Choroid plexus epithelial cell (primary cell): ENCODE measurements around the gene AP1G1.
A peak's percentile ranks its signal among the peaks of the same experiment; 100 is the strongest.
"Not testable (repeated sequence)": the region's sequence is repeated elsewhere in the genome, so short reads cannot be mapped to it uniquely, and the experiment has no call there.

Source experiments
- DNase-seq: peaks from one replicate; pipeline ENCODE4 v3.0.0-alpha.2; 2010; ENCODE audit warnings: low read depth
- H3K4me3 ChIP-seq: 2 replicates; pipeline ENCODE4 v1.5.1; 2011; ENCODE audit warnings: low read depth, mild to moderate bottlenecking, control low read depth, low read length, moderate library complexity
- CTCF ChIP-seq: conservative IDR thresholded peaks from 2 replicates; pipeline ENCODE4 v1.5.1; 2011; ENCODE audit warnings: low read depth, mild to moderate bottlenecking, control low read depth, inconsistent platforms, low read length, moderate library complexity

Gene AP1G1

GRCh38 chr16:71837150-71837549 is 28.5 kb upstream of the AP1G1 start:
- DNase-seq, result no peak
- no peak for TF ChIP-seq CTCF

GRCh38 chr16:71834291-71834690 is 25.7 kb upstream of the AP1G1 start:
- TF ChIP-seq CTCF, result no peak
- no peak overlapping the region for H3K4me3 ChIP-seq
- DNase-seq, result no peak

More at GRCh38 chr16:71837150-71837549, 28.5 kb upstream of the AP1G1 start:
- no peak overlapping the region for H3K4me3 ChIP-seq

GRCh38 chr16:71832112-71832511 is 23.5 kb upstream of the AP1G1 start:
- DNase-seq, H3K4me3 ChIP-seq: not testable (repeated sequence)

- H3K4me3 ChIP-seq, DNase-seq: not testable (repeated sequence)
Measured at GRCh38 chr16:71831698-71832097, 23.1 kb upstream of the AP1G1 start.

GRCh38 chr16:71830359-71830758 is 21.7 kb upstream of the AP1G1 start:
- H3K4me3 ChIP-seq, result no peak overlapping the region
- no peak for DNase-seq
- TF ChIP-seq CTCF, result no peak

- no peak for TF ChIP-seq CTCF
- H3K4me3 ChIP-seq, result no peak overlapping the region
Measured at GRCh38 chr16:71826533-71827017, 17.9 kb upstream of the AP1G1 start.

GRCh38 chr16:71817155-71817500 is 8.5 kb upstream of the AP1G1 start:
- DNase-seq, H3K4me3 ChIP-seq: not testable (repeated sequence)

More at GRCh38 chr16:71826533-71827017, 17.9 kb upstream of the AP1G1 start:
- DNase-seq, result no peak

GRCh38 chr16:71811261-71811803 is 2.7 kb upstream of the AP1G1 start:
- TF ChIP-seq CTCF, result no peak
- no peak overlapping the region for H3K4me3 ChIP-seq
- peak; percentile 58 for DNase-seq

GRCh38 chr16:71810155-71810530 is 1.5 kb upstream of the AP1G1 start:
- DNase-seq, H3K4me3 ChIP-seq: not testable (repeated sequence)
